Measurements from ENCODE around the gene FAM53B.

- TF ChIP-seq, protein P1, sequence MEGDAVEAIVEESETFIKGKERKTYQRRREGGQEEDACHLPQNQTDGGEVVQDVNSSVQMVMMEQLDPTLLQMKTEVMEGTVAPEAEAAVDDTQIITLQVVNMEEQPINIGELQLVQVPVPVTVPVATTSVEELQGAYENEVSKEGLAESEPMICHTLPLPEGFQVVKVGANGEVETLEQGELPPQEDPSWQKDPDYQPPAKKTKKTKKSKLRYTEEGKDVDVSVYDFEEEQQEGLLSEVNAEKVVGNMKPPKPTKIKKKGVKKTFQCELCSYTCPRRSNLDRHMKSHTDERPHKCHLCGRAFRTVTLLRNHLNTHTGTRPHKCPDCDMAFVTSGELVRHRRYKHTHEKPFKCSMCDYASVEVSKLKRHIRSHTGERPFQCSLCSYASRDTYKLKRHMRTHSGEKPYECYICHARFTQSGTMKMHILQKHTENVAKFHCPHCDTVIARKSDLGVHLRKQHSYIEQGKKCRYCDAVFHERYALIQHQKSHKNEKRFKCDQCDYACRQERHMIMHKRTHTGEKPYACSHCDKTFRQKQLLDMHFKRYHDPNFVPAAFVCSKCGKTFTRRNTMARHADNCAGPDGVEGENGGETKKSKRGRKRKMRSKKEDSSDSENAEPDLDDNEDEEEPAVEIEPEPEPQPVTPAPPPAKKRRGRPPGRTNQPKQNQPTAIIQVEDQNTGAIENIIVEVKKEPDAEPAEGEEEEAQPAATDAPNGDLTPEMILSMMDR (conservative IDR thresholded peaks at IDR 0.05; ENCODE audit: low read depth, low read length): no peak
- no peak for TF ChIP-seq EZH2 (IDR thresholded peaks at IDR 0.05; ENCODE audit: borderline replicate concordance, low read depth, low read length, poor library complexity, severe bottlenecking)
These were observed 55.8 kb downstream of the FAM53B start for GRCh38 chr10:124688386-124688785.

All from A673 (cell line).